Colon (tissue), 2 donors: ENCODE measurements around the gene SERPINE2.

Source experiments
- FAIRE-seq: peaks from 2 replicates; lab custom pipeline; 2012; peaks lifted over from hg19 to GRCh38; lab: Jason Lieb, UNC
- donor health status: control.
- donor health status: control.

The SERPINE2 gene

GRCh38 chr2:224046752-224047151 is 7.7 kb upstream of the SERPINE2 start:
- FAIRE-seq, result no peak

DNA sequence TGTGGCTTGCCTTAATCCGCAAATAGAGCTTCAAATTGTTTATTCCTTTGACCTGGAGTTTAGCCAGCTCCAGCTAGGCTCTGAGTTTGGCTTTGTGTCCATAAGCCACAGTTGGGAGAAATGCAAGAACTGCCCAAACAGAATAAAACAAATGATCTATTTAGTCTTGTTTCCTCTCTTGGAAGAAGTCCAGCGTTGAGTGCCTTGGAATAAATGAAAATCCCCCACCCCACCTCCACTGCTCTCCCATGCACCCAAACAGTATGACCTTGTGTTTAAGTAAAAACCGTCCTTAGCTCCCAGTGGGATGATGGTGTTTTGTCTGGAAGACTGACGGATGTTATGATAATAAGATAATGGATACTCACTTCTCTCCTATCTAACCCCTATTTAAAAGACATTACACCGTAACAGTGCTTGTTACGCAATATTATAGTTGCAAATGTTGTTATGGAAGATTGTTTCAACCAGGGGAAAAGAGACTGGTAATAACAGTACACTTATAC is 3.2 kb upstream of the SERPINE2 start:
- no peak for FAIRE-seq

- no peak for FAIRE-seq
Measured at GRCh38 chr2:224041554-224041953, 2.5 kb upstream of the SERPINE2 start.

DNA sequence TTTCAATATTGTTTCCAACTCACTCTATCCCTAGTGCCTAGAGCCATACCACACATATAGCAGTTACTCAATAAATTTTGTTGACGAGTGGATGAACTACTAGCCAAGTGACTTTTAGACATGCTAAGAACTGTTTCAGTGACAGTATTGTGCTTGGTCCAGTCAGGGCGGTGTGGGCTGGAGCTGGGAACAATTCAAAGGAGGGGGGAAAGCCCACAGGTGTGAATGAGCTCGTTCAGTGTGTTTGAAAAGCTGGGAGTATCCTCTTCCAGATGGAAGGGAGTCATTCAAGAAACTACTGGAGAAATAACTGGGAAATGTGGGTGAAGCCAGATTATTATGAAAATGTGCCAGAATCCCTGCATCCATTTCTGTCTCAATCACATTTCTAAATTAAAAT is 1.7 kb upstream of the SERPINE2 start:
- FAIRE-seq, result no peak

DNA sequence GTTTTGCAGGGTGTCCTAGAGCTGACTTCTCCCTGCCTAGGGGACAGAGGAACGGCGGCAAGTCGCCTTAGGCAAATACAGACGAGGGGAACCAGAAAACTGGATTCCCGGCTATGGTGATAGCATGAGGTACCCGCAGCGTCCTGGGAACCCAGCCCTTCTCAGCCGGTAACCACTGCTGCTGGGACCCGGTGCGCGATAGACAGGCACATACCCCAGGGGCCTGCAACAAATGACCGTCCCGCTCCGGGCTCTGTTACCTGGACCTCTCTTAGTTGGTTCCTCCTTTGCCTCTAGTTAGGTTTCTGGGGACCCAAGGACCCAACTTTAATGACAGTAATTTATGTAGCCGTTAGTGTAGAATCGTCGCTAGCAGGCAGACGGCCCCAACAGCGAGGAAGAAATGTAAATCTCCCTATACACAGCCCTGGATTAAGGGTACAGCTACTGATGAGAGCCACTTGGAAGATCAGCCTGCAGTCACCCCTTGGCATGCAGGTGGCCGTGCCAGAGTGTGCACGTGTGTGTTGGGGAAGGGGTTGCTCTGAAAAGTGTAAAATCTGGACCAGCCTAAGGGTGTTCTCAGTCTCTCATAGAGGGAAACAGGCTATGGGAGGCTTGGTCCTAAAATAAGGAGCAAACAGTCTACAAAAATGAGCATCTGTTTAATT is 819 bp upstream of the SERPINE2 start:
- no peak for FAIRE-seq

GRCh38 chr2:224038830-224039079 is 331 bp downstream of the SERPINE2 start:
- FAIRE-seq, result no peak

GRCh38 chr2:224038049-224038829 is 847 bp downstream of the SERPINE2 start:
- FAIRE-seq, result no peak

- FAIRE-seq, result no peak
Measured at GRCh38 chr2:224036731-224037361, 2.2 kb downstream of the SERPINE2 start.

GRCh38 chr2:224034017-224034416 is 5.1 kb downstream of the SERPINE2 start:
- no peak for FAIRE-seq

- no peak for FAIRE-seq
Measured at GRCh38 chr2:224033601-224034000, 5.5 kb downstream of the SERPINE2 start.

- FAIRE-seq, result no peak
Measured at GRCh38 chr2:224032283-224032682, 6.8 kb downstream of the SERPINE2 start.

- no peak for FAIRE-seq
Measured at GRCh38 chr2:224031358-224031970, 7.6 kb downstream of the SERPINE2 start.

- no peak for FAIRE-seq
Measured at GRCh38 chr2:224030786-224031185, 8.3 kb downstream of the SERPINE2 start.

DNA sequence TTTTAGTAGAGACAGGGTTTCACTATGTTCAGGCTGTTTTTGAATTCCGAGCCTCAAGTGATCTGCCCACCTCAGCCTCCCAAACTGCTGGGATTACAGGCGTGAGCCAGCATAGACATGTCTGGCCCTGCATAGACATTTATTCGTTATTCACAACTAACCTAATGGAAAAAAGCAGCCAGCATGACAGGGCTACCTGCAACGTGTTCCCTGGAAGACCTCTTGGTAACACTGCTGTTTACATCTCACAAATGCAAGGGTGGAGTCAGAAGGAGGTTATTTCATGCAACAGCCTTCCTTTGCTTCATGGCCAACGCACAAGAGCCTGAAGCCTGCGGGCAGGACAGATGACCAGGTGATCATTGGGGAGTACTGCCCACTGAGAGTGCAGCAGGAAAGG is 9.2 kb downstream of the SERPINE2 start:
- no peak for FAIRE-seq

- FAIRE-seq, result no peak
Measured at GRCh38 chr2:224027931-224028330, 11.2 kb downstream of the SERPINE2 start.

DNA sequence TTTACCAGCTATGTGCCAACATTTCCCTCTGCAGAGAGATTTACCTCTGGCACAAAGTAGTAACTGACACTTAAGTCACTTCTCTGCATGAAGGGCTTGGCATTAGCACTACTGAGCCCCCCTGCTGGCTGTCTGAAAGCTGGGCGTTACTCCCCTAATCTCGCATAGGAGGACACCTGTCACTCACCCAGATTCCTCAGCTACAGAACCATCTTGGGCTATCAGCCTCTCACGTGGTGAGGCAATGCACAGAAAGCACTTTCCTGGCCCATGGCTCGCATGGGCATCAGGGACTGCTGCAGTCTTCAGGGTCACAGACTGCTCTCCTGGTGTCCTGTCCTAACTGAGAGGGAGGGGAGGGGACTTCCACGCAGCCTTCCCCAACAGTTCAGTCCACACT is 12.0 kb downstream of the SERPINE2 start:
- FAIRE-seq, result no peak

DNA sequence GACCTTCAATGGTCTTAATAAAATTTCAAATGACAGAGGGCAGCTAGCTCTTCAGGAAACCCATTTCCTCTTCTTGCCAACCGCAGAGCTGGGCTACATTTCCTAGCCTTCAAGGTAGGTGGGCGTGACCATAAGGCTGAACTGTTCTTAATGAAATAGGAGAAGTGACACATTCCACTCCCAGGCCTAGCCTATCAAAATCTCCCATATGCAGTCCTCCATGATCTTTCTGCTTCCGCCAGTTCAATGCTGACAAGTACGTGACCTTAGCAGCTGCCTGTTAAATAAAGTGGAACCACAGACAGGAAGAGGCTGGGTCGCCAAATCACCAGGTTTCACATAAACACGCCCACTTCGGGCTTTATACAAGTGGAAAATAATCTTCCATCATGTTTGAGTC is 13.2 kb downstream of the SERPINE2 start:
- FAIRE-seq, result no peak

- no peak for FAIRE-seq
Measured at GRCh38 chr2:224024270-224024669, 14.8 kb downstream of the SERPINE2 start.

DNA sequence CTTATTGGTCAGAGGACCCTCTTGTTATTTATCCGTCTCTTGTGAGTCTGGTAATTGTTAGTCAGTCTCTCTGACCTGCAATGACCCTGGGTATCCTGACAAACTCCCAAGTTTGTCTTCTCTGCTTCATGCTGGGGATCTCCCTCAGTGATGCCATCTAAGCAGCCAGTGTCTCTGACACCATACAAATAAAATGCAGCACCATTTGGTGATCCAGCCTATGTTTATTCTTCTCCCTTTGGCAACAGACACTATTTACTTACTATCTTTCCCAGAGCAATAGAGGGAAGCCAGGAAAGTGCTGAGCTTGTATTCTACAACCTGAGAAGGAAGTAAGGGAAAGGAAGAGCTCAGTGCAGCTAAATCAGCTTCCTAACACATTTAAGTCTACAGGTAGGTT is 15.9 kb downstream of the SERPINE2 start:
- no peak for FAIRE-seq

DNA sequence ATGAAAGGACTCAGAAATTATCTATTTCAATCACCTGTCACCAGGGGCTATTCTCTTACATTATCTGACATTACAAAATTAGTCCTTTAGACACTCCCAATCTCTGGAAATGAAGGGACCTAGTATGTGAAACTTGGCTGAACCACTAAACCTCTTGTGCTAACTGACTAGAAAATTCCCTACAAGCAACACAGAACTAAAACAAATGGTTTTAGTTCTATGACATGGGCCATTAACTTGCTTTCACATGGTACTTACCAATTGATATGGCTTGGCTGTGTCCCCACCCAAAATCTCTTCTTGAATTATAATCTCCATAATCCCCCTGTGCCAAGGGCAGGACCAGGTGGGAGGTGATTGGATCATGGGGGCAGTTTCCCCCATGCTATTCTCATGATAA is 16.6 kb downstream of the SERPINE2 start:
- FAIRE-seq, result no peak

GRCh38 chr2:224020523-224020922 is 18.6 kb downstream of the SERPINE2 start:
- no peak for FAIRE-seq

GRCh38 chr2:224017957-224018356 is 21.1 kb downstream of the SERPINE2 start:
- no peak for FAIRE-seq

DNA sequence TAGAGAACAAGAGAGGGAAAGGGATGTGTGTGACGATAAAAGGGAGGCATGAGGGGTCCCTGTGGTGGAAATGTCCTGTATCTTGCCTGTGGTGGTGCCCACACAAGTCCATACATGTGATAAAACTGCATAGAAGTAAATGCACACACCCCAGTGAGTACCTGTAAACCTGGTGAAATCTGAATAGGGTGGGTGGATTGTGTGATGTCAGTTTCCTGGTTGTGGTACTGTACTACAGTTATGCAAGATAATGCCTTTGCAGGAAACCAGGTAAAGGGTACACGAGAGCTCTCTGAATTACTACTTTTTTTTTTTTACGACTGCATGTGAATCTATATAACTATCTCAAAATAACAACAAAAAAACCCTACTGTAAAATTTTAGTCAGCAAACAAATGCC is 22.1 kb downstream of the SERPINE2 start:
- no peak for FAIRE-seq
